AG09309 (cell line): ENCODE results near the gene COPZ1.
"Not testable (repeated sequence)": the region's sequence is repeated elsewhere in the genome, so short reads cannot be mapped to it uniquely, and the experiment has no call there.

Experiments
- DNase-seq: peaks from one replicate; pipeline ENCODE4 v3.0.0-alpha.2; 2010; ENCODE audit warnings: low read depth
- H3K4me3 ChIP-seq: 2 replicates; pipeline ENCODE4 v1.5.1; 2011; ENCODE audit warnings: mild to moderate bottlenecking, low read depth, low read length, moderate library complexity; ENCODE audit not compliant: control insufficient read depth
- TF ChIP-seq, protein P1 (sequence below): IDR thresholded peaks from 2 replicates; pipeline ENCODE4 v1.5.1; 2011; ENCODE audit warnings: mild to moderate bottlenecking, low read depth, low read length, inconsistent platforms; ENCODE audit not compliant: insufficient read depth, control insufficient read depth; ENCODE audit errors: missing control alignments

COPZ1 gene

DNA sequence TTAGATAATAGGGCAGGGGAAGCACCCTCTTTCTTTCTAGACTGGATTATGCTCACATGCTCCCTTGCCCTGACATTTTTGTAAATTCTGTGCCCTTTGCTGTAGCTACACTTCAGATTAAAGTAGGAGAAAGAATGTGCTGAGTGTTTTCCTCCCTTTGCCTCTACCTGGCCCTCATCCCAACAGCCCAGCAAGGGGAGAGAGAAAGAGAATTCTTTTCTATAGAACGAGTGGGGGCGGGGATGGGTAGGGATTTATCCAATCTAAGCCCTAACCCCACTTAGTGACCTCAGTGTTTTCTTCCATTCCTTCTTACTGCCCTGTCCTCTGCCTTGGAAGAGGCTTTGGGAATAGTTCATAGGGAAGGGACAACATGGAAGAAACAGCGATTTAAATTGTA, 25.8 kb downstream of the COPZ1 start:
- TF ChIP-seq, protein P1, sequence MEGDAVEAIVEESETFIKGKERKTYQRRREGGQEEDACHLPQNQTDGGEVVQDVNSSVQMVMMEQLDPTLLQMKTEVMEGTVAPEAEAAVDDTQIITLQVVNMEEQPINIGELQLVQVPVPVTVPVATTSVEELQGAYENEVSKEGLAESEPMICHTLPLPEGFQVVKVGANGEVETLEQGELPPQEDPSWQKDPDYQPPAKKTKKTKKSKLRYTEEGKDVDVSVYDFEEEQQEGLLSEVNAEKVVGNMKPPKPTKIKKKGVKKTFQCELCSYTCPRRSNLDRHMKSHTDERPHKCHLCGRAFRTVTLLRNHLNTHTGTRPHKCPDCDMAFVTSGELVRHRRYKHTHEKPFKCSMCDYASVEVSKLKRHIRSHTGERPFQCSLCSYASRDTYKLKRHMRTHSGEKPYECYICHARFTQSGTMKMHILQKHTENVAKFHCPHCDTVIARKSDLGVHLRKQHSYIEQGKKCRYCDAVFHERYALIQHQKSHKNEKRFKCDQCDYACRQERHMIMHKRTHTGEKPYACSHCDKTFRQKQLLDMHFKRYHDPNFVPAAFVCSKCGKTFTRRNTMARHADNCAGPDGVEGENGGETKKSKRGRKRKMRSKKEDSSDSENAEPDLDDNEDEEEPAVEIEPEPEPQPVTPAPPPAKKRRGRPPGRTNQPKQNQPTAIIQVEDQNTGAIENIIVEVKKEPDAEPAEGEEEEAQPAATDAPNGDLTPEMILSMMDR = no peak
- no peak overlapping the region for H3K4me3 ChIP-seq
- no peak for DNase-seq

- no peak for DNase-seq
- TF ChIP-seq, protein P1 = no peak
- H3K4me3 ChIP-seq = no peak overlapping the region
Measured at GRCh38 chr12:54351341-54351740, 26.4 kb downstream of the COPZ1 start.

- DNase-seq = no peak
- TF ChIP-seq, protein P1 = no peak
- no peak overlapping the region for H3K4me3 ChIP-seq
Measured at GRCh38 chr12:54352022-54352531, 27.1 kb downstream of the COPZ1 start.

GRCh38 chr12:54352891-54353874, 28.3 kb downstream of the COPZ1 start:
- no peak overlapping the region for H3K4me3 ChIP-seq
- no peak for DNase-seq
- TF ChIP-seq, protein P1 = no peak

- H3K4me3 ChIP-seq, DNase-seq: not testable (repeated sequence)
Measured at GRCh38 chr12:54354271-54354670, 29.3 kb downstream of the COPZ1 start.

GRCh38 chr12:54355104-54355815, 30.3 kb downstream of the COPZ1 start:
- H3K4me3 ChIP-seq = no peak overlapping the region
- DNase-seq = no peak
- TF ChIP-seq, protein P1 = no peak

GRCh38 chr12:54356228-54356627, 31.3 kb downstream of the COPZ1 start:
- H3K4me3 ChIP-seq = no peak overlapping the region
- DNase-seq = no peak
- TF ChIP-seq, protein P1 = no peak
